ENCODE results near the gene TRAM2. TPM values are rescaled to one million over a fixed set of nuclear protein-coding genes. Genes with fewer than 3 reads are reported as not detected.

TRAM2 gene
- total RNA-seq, 1 experiment from 2014 or later: 21.2 TPM

DNA sequence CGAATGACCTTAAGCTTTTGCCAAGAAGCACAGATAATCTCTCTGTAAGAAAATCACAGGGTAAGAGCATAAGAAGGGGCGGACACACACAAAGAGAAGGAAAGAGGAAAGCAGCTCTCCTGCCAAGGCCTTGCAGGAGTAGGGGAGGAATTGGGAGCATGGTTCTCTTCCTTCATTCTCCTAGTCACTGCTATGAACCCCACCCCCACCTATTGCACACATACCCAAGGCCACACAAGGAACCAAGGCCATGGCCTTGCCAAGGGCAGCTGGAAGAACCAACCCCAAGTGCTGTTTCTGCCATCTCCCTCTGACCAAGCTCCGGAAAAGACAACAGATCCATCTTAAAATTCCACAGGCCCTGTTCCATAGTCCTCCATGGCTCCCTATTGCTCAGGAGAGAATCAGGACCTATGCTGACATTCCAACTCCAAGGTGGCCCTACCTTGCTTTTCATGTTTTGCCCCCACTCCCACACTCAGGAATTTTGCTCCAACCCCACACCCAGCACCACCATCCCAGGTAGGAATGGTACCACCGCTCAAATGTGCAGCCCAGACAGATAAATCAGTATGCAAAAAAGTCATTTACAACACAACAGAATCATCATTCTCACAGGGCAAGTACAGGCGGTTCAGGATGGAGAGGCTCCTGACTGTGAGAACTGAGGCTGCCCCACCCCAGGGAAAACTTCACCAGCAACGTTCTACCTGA is 31.3 kb downstream of the TRAM2 start:
- no CpG with 5 or more reads among the region's 6 CpGs for WGBS (ENCODE audit: extremely low coverage, insufficient read length, low lambda C conversion rate)
- Histone ChIP-seq H3K79me2 (ENCODE audit: insufficient read depth, low read length) (peaks cover 10% of the 10 kb centered on the region; the same call in 1 of the 2 replicates), H3K4ac (ENCODE audit: low read depth, low read length) (no peak overlapping the region), H2BK12ac (ENCODE audit: insufficient read length, low read depth, low read length) (no peak overlapping the region), H2BK5ac (ENCODE audit: insufficient read length, low read length) (no peak overlapping the region), H2BK15ac (ENCODE audit: low read depth, low read length) (no peak overlapping the region), H3K79me1 (ENCODE audit: insufficient read depth, low read depth, low read length, poor library complexity, severe bottlenecking) (no peaks in the 10 kb centered on the region), H3T11ph (ENCODE audit: low read length) (no peak overlapping the region), H3K27ac (ENCODE audit: insufficient read length, low read depth, low read length) (no peak overlapping the region), H3K14ac (ENCODE audit: insufficient read depth, low read length) (no peak overlapping the region), H3K9ac (ENCODE audit: extremely low read depth, insufficient read length, low read length) (no peak overlapping the region), H3K56ac (ENCODE audit: insufficient read length, low read depth, low read length) (no peak overlapping the region), H3K18ac (ENCODE audit: insufficient read length, low read depth, low read length) (no peak overlapping the region), H4K20me1 (ENCODE audit: control insufficient read depth, insufficient read depth, insufficient read length) (no peaks in the 10 kb centered on the region), H2BK20ac (ENCODE audit: low read depth, low read length, poor library complexity, severe bottlenecking) (no peak overlapping the region), H3K4me2 (ENCODE audit: insufficient read depth, insufficient read length, low read length) (no peak overlapping the region), H2AFZ (ENCODE audit: low read length) (no peak overlapping the region), H2BK120ac (ENCODE audit: low read depth, low read length, poor library complexity, severe bottlenecking) (no peak overlapping the region), H4K8ac (replicated peaks; ENCODE audit: insufficient read length, low read depth, low read length) (no peak overlapping the region), H3K23me2 (ENCODE audit: insufficient read length, low read depth, low read length, poor library complexity, severe bottlenecking) (no peaks in the 10 kb centered on the region), H3K23ac (ENCODE audit: insufficient read length, low read depth, low read length) (no peak overlapping the region), H4K5ac (ENCODE audit: insufficient read length, low read depth, low read length) (no peak overlapping the region), H3K4me1 (ENCODE audit: insufficient read depth, low read length) (peaks cover 10% of the 10 kb centered on the region), H2AK5ac (ENCODE audit: insufficient read length, low read length) (no peak overlapping the region), H3K27me3 (ENCODE audit: insufficient read depth, low read length) (no peaks in the 10 kb centered on the region), H4K91ac (ENCODE audit: insufficient read length, low read depth, low read length) (no peak overlapping the region), H3K9me3 (ENCODE audit: control insufficient read depth, low read depth, low read length) (no peaks in the 10 kb centered on the region)
- Mint-ChIP-seq H3K27ac (no peak overlapping the region; a peak in 2 of 7 replicates), H3K27me3 (ENCODE audit: low read depth) (no peaks in the 10 kb centered on the region), H3K4me1 (peaks cover 41 to 49% of the 10 kb centered on the region in 2 experiments), H3K4me3 (no peak overlapping the region; a peak in 1 of 5 replicates), H3K9me3 (no peaks in the 10 kb centered on the region), H3K36me3 (ENCODE audit: insufficient read depth in 1 of 3, low read depth in 3 of 3) (no peaks in the 10 kb centered on the region)
- TF ChIP-seq, protein P1, sequence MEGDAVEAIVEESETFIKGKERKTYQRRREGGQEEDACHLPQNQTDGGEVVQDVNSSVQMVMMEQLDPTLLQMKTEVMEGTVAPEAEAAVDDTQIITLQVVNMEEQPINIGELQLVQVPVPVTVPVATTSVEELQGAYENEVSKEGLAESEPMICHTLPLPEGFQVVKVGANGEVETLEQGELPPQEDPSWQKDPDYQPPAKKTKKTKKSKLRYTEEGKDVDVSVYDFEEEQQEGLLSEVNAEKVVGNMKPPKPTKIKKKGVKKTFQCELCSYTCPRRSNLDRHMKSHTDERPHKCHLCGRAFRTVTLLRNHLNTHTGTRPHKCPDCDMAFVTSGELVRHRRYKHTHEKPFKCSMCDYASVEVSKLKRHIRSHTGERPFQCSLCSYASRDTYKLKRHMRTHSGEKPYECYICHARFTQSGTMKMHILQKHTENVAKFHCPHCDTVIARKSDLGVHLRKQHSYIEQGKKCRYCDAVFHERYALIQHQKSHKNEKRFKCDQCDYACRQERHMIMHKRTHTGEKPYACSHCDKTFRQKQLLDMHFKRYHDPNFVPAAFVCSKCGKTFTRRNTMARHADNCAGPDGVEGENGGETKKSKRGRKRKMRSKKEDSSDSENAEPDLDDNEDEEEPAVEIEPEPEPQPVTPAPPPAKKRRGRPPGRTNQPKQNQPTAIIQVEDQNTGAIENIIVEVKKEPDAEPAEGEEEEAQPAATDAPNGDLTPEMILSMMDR (conservative IDR thresholded peaks at IDR 0.05): no peak
- DNase-seq: no peak

Data from H9 (cell line).